SK-N-SH treated with all-trans-retinoic acid at 6 μM for 48 hours (cell line): ENCODE measurements around the gene ERCC4.

Source experiments
- ATAC-seq: fragments of 200-7000 bp; cut with Tn5 transposase; 3 replicates; pipeline ENCODE4 v1.9.1; 2020; ENCODE audit warnings: mild to moderate bottlenecking, moderate library complexity
- BACH2 ChIP-seq: fragments of 250-450 bp; sonication (Bioruptor Pico); IDR thresholded peaks from 2 replicates; pipeline ENCODE4 v1.9.0; 2021; ENCODE audit warnings: mild to moderate bottlenecking, borderline replicate concordance
- CREB5 ChIP-seq: fragments of 250-450 bp; sonication (Bioruptor Pico); IDR thresholded peaks from 2 replicates; pipeline ENCODE4 v1.5.1; 2020; ENCODE audit warnings: low read depth, mild to moderate bottlenecking, moderate library complexity
- CSDC2 ChIP-seq: fragments of 250-450 bp; sonication (Bioruptor Pico); IDR thresholded peaks from 2 replicates; pipeline ENCODE4 v1.5.0; 2020; ENCODE audit warnings: mild to moderate bottlenecking, moderate library complexity
- CSRNP3 ChIP-seq: fragments of 250-450 bp; sonication (Bioruptor Pico); IDR thresholded peaks from 2 replicates; pipeline ENCODE4 v1.5.1; 2021; ENCODE audit warnings: mild to moderate bottlenecking, moderate library complexity
- ESRRG ChIP-seq: fragments of 250-450 bp; sonication (Bioruptor Pico); IDR thresholded peaks from 2 replicates; pipeline ENCODE4 v1.6.1; 2021; ENCODE audit warnings: mild to moderate bottlenecking
- ISL1 ChIP-seq: fragments of 250-450 bp; sonication (Bioruptor Pico); IDR thresholded peaks from 2 replicates; pipeline ENCODE4 v2.1.2; 2022; ENCODE audit warnings: mild to moderate bottlenecking, moderate library complexity
- OSR1 ChIP-seq: fragments of 250-450 bp; sonication (Bioruptor Pico); IDR thresholded peaks from 2 replicates; pipeline ENCODE4 v1.8.0; 2022; ENCODE audit warnings: moderate library complexity, mild to moderate bottlenecking, inconsistent platforms
- PATZ1 ChIP-seq: fragments of 250-450 bp; sonication (Bioruptor Pico); IDR thresholded peaks from 2 replicates; pipeline ENCODE4 v1.8.0; 2020; ENCODE audit warnings: mild to moderate bottlenecking, moderate library complexity, borderline replicate concordance
- SNAI2 ChIP-seq: fragments of 250-450 bp; sonication (Bioruptor Pico); IDR thresholded peaks from 2 replicates; pipeline ENCODE4 v1.5.0; 2020; ENCODE audit warnings: mild to moderate bottlenecking, moderate library complexity
- TOX ChIP-seq: fragments of 250-450 bp; sonication (Bioruptor Pico); IDR thresholded peaks from 2 replicates; pipeline ENCODE4 v1.8.0; 2021; ENCODE audit warnings: mild to moderate bottlenecking, moderate library complexity, borderline replicate concordance
- TSHZ2 ChIP-seq: fragments of 250-450 bp; sonication (Bioruptor Pico); IDR thresholded peaks from 2 replicates; pipeline ENCODE4 v1.5.0; 2020; ENCODE audit warnings: mild to moderate bottlenecking, moderate library complexity
- ZC3H10 ChIP-seq: fragments of 250-450 bp; sonication (Bioruptor Pico); IDR thresholded peaks from 2 replicates; pipeline ENCODE4 v1.5.1; 2021; ENCODE audit warnings: mild to moderate bottlenecking, moderate library complexity
- ZFP3 ChIP-seq: fragments of 250-450 bp; sonication (Bioruptor Pico); IDR thresholded peaks from 2 replicates; pipeline ENCODE4 v1.5.0; 2020; ENCODE audit warnings: mild to moderate bottlenecking, moderate library complexity
- ZNF565 ChIP-seq: fragments of 450-650 bp; formaldehyde crosslinking; conservative IDR thresholded peaks from 2 replicates; pipeline ENCODE4 v1.5.0; 2020; ENCODE audit warnings: low read depth, mild to moderate bottlenecking, moderate library complexity
- ZNF70 ChIP-seq: fragments of 450-650 bp; formaldehyde crosslinking; IDR thresholded peaks from 2 replicates; pipeline ENCODE4 v1.5.0; 2020; ENCODE audit warnings: mild to moderate bottlenecking, moderate library complexity

Gene ERCC4

GRCh38 chr16:13956635-13957196, 36.8 kb downstream of the ERCC4 start:
- TF ChIP-seq BACH2 (CRISPR knock-in tag) (no peak), CSRNP3 (no peak), OSR1 (CRISPR knock-in tag) (no peak), ISL1 (CRISPR knock-in tag) (no peak), TSHZ2 (CRISPR knock-in tag) (no peak), SNAI2 (CRISPR knock-in tag) (no peak), CREB5 (CRISPR knock-in tag) (no peak), TOX (CRISPR knock-in tag) (no peak), ZNF565 (CRISPR knock-in tag) (no peak), ZNF70 (CRISPR knock-in tag) (no peak), ZFP3 (no peak)

GRCh38 chr16:13957197-13958078, 37.5 kb downstream of the ERCC4 start:
- peak; percentile 92; the same call in 1 of the 2 replicates for TF ChIP-seq PATZ1 (CRISPR knock-in tag)
- TF ChIP-seq ESRRG (CRISPR knock-in tag): no peak
- peak; percentile 33 for TF ChIP-seq ISL1 (CRISPR knock-in tag)
- TF ChIP-seq OSR1 (CRISPR knock-in tag): no peak
- TF ChIP-seq CREB5 (CRISPR knock-in tag): no peak
- peak; percentile 94 for ATAC-seq

More at GRCh38 chr16:13956635-13957196, 36.8 kb downstream of the ERCC4 start:
- no peak for ATAC-seq

GRCh38 chr16:13958474-13958873, 38.5 kb downstream of the ERCC4 start:
- TF ChIP-seq ZC3H10: no peak
- no peak for TF ChIP-seq CREB5 (CRISPR knock-in tag)
- no peak for TF ChIP-seq ESRRG (CRISPR knock-in tag)
- TF ChIP-seq CSRNP3: no peak
- TF ChIP-seq CSDC2: no peak
- no peak for TF ChIP-seq OSR1 (CRISPR knock-in tag)
- no peak for ATAC-seq
